ENCODE results near the gene SLC38A8.

Gene SLC38A8

DNA sequence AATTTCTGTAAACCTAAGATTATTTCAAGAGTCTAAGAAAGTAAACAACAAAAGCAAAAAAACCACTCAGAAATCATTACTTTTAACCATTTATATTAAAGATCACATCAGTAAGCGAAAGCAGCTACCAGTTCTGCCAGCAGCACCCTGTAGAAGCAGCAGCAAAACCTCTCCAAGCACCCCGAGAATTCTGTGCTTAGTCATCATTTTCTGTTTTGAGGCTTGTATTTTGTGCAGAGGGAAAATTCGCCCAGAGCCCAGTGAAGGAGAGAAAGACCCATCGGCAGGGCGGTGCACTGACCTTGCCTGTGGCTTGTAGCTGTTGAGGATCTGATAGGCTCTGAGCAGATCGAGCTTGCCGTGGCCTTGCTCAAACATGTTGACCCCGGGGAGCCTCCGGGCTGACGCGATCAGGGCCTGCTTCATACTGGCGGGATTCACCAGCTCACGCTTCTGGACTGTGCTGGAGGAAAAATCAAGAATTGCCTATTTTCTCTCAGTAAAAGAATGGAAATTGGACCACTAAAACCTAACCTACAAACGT lies 38.9 kb upstream of the SLC38A8 start:
- no peak for DNase-seq (ENCODE audit: low read depth)
- TF ChIP-seq CTCF (conservative IDR thresholded peaks at IDR 0.05; ENCODE audit: low read length), result no peak
- no peak overlapping the region for H3K4me3 ChIP-seq (ENCODE audit: low read length)

GRCh38 chr16:84080813-84081212 lies 38.2 kb upstream of the SLC38A8 start:
- no peak for TF ChIP-seq CTCF (conservative IDR thresholded peaks at IDR 0.05; ENCODE audit: low read length)

GRCh38 chr16:84080378-84080777 lies 37.8 kb upstream of the SLC38A8 start:
- no peak overlapping the region for H3K4me3 ChIP-seq (ENCODE audit: low read length)
- no peak for TF ChIP-seq CTCF (conservative IDR thresholded peaks at IDR 0.05; ENCODE audit: low read length)
- no peak for DNase-seq (ENCODE audit: low read depth)

More at GRCh38 chr16:84080813-84081212, 38.2 kb upstream of the SLC38A8 start:
- DNase-seq (ENCODE audit: low read depth), result no peak
- H3K4me3 ChIP-seq (ENCODE audit: low read length), result no peak overlapping the region

DNA sequence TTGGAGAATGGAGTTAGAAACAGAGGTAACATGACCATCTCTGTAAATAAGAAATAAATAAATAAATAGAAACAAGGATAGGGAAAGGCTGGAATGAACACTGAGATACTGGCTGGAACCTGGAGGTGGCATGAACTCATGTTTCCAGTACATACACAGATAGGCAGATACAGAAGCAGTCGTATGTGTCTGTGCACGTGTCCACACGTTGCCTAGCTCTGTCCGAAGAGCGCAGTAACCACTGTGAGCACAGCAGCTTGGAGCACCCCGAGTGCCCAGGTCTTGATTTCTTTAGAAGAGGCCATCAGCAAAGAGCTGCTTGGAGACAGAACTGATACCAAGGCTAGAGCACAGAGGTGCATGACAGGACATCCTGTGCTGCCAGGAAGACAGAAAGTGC lies 37.1 kb upstream of the SLC38A8 start:
- no peak for DNase-seq (ENCODE audit: low read depth)
- no peak for TF ChIP-seq CTCF (conservative IDR thresholded peaks at IDR 0.05; ENCODE audit: low read length)

DNA sequence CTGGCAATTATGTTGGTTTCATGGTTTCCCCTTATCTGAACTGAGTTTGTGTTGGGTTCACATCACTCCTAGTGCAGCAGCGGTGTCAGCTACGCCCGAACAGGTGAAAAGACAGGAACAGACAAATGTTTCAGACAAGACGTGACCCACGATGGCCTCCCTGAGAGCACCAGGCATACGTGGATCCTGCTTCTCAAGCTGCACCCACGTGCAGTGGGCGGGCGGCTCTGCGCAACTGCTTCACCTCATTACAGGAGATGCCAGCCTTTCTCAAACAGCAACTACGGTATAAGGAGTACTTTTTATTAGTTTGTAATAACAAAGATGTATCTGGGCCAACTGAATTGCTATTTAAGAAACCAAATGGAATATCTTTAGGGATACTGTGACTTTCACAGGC lies 32.8 kb upstream of the SLC38A8 start:
- no peak overlapping the region for H3K4me3 ChIP-seq (ENCODE audit: low read length)

More for the DNA sequence above, 37.1 kb upstream of the SLC38A8 start:
- H3K4me3 ChIP-seq (ENCODE audit: low read length), result no peak overlapping the region

DNA sequence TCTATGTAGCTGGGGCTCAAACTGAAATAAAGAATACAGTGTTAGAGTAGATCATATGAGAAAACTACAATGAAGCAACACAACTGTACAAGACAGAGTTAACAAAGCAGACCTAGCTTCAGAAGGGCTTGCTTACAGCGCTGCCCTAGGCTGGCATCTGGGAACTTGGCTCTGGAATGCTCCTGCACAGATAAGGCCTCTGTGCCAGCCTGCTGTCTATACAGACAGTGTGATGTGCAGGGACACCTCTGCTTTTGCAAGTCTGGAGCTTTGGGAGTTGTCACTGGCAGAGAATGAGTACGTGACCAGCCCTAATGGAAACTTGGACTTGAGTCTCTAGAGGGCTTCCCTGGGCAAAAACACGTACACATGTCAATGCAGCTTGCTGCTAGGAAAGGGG lies 32.1 kb upstream of the SLC38A8 start:
- TF ChIP-seq CTCF (conservative IDR thresholded peaks at IDR 0.05; ENCODE audit: low read length), result no peak
- no peak for DNase-seq (ENCODE audit: low read depth)
- no peak overlapping the region for H3K4me3 ChIP-seq (ENCODE audit: low read length)

More for the DNA sequence above, 32.8 kb upstream of the SLC38A8 start:
- TF ChIP-seq CTCF (conservative IDR thresholded peaks at IDR 0.05; ENCODE audit: low read length), result no peak
- no peak for DNase-seq (ENCODE audit: low read depth)

GRCh38 chr16:84072014-84072413 lies 29.4 kb upstream of the SLC38A8 start:
- no peak for TF ChIP-seq CTCF (conservative IDR thresholded peaks at IDR 0.05; ENCODE audit: low read length)
- no peak for DNase-seq (ENCODE audit: low read depth)
- H3K4me3 ChIP-seq (ENCODE audit: low read length), result no peak overlapping the region

Data from AG10803 (cell line).